K562 (cell line): ENCODE data around the gene TBL2. TPM values are rescaled to one million over a fixed set of nuclear protein-coding genes. Genes with fewer than 3 reads are reported as not detected.

ENCODE experiments used
- ARID2 ChIP-seq: fragments of 450-650 bp; IDR thresholded peaks from 2 replicates; pipeline ENCODE4 v1.6.1; 2017; ENCODE audit warnings: antibody characterized with exemption, mild to moderate bottlenecking
- BRF1 ChIP-seq: IDR thresholded peaks from 3 replicates; pipeline ENCODE4 v1.6.1; 2011; ENCODE audit warnings: borderline replicate concordance, mild to moderate bottlenecking; ENCODE audit not compliant: insufficient read length; ENCODE audit errors: extremely low read depth
- ELK1 ChIP-seq: sonication (generic); formaldehyde crosslinking; IDR thresholded peaks from 2 replicates; pipeline ENCODE4 v1.8.1; 2022; ENCODE audit warnings: missing genetic modification reagents
- EP300 ChIP-seq: IDR thresholded peaks from 2 replicates; pipeline ENCODE4 v1.6.1; 2012; ENCODE audit warnings: low read length, improper control_type of control experiment
- FOXO4 ChIP-seq: fragments of 450-650 bp; formaldehyde crosslinking; IDR thresholded peaks from 2 replicates; pipeline ENCODE4 v1.4.0; 2020; ENCODE audit warnings: mild to moderate bottlenecking, moderate library complexity
- NFRKB ChIP-seq: fragments of 450-650 bp; IDR thresholded peaks from 2 replicates; pipeline ENCODE4 v1.6.1; 2016; ENCODE audit warnings: low read depth
- PHB2 ChIP-seq: fragments of 450-650 bp; IDR thresholded peaks from 2 replicates; pipeline ENCODE4 v1.6.1; 2017; ENCODE audit warnings: low read depth
- PPARD ChIP-seq: fragments of 250-450 bp; sonication (Bioruptor Pico); IDR thresholded peaks from 2 replicates; pipeline ENCODE4 v1.8.0; 2022; ENCODE audit warnings: inconsistent platforms, mild to moderate bottlenecking, moderate library complexity
- TAF7 ChIP-seq: fragments of 450-650 bp; IDR thresholded peaks from 2 replicates; pipeline ENCODE4 v1.6.1; 2016; ENCODE audit warnings: missing genetic modification characterization, missing compliant biosample characterization
- YBX1 ChIP-seq: fragments of 450-650 bp; IDR thresholded peaks from 2 replicates; pipeline ENCODE4 v1.7.1; 2016; ENCODE audit warnings: mild to moderate bottlenecking
- ZFPM2 ChIP-seq: fragments of 250-450 bp; sonication (Bioruptor Pico); IDR thresholded peaks from 2 replicates; pipeline ENCODE4 v1.5.1; 2022; ENCODE audit warnings: mild to moderate bottlenecking
- ZNF253 ChIP-seq: fragments of 250-450 bp; sonication (Bioruptor Pico); conservative IDR thresholded peaks from 2 replicates; pipeline ENCODE4 v1.6.1; 2021; ENCODE audit warnings: mild to moderate bottlenecking
- ZNF436 ChIP-seq: fragments of 250-450, 450-650 bp; sonication (Bioruptor Pico); formaldehyde crosslinking; IDR thresholded peaks from 2 replicates; pipeline ENCODE4 v1.7.0; 2020; ENCODE audit warnings: mild to moderate bottlenecking
- polyA plus RNA-seq, 8 experiments: library from polyadenylated mRNA; depleted of rRNA in 4 of 8; stranded (reverse) in 5 of 8; unstranded in 3 of 8; fragments of >200 nt; fragmentation: Nextera tagmentation in 2 of 8; fragmentation: Illumina TruSeq in 1 of 8; extraction: Ambion mirVana in 2 of 8; extraction: Trizol in 1 of 8; gene quantifications; 2 replicates each; pipeline versions ENCODE4 v1.2.1 to v1.2.3, GENCODE V29; 2011 to 2014; ENCODE audit warnings: inconsistent platforms in 1 of 8, missing spikeins in 1 of 8
- total RNA-seq, 7 experiments: library from RNA; depleted of rRNA in 6 of 7; stranded (reverse); fragments of >200 nt in 6 of 7; fragmentation: Illumina TruSeq in 2 of 7; extraction: Trizol in 2 of 7; gene quantifications; 2 replicates each; pipeline versions ENCODE4 v1.2.1 to v1.2.3, GENCODE V29; 2011 to 2021; ENCODE audit warnings: low replicate concordance in 1 of 7
- TF ChIP-seq, protein P1 (sequence below): sonication (generic); formaldehyde crosslinking; IDR thresholded peaks from 2 replicates; pipeline ENCODE4 v1.8.0; 2022; ENCODE audit warnings: missing genetic modification reagents, mild to moderate bottlenecking, borderline replicate concordance
- TF ChIP-seq, protein P2 (sequence below): fragments of 250-450 bp; sonication (Bioruptor Pico); IDR thresholded peaks from 2 replicates; pipeline ENCODE4 v1.4.0; 2020; ENCODE audit warnings: borderline replicate concordance
- TF ChIP-seq, protein P3 (sequence below): IDR thresholded peaks from 2 replicates; pipeline ENCODE4 v1.6.1; 2012; ENCODE audit warnings: low read depth, low read length, improper control_type of control experiment, borderline replicate concordance

TBL2 gene
- total and polyA plus RNA-seq, 9 of the 15 experiments (the other 6 are each of a cell fraction or from before 2014, with no cell fraction given), result 2.5 to 123 (median 49.2) TPM

- TF ChIP-seq ELK1 (CRISPR knock-in tag) (no peak), ZNF436 (CRISPR knock-in tag) (no peak), ARID2 (no peak), YBX1 (no peak), NFRKB (no peak), ZFPM2 (no peak), PHB2 (no peak), PPARD (CRISPR knock-in tag) (no peak), BRF1 (no peak), ZNF253 (CRISPR knock-in tag) (no peak), TAF7 (no peak), EP300 (no peak), FOXO4 (no peak)
- TF ChIP-seq, protein P1, sequence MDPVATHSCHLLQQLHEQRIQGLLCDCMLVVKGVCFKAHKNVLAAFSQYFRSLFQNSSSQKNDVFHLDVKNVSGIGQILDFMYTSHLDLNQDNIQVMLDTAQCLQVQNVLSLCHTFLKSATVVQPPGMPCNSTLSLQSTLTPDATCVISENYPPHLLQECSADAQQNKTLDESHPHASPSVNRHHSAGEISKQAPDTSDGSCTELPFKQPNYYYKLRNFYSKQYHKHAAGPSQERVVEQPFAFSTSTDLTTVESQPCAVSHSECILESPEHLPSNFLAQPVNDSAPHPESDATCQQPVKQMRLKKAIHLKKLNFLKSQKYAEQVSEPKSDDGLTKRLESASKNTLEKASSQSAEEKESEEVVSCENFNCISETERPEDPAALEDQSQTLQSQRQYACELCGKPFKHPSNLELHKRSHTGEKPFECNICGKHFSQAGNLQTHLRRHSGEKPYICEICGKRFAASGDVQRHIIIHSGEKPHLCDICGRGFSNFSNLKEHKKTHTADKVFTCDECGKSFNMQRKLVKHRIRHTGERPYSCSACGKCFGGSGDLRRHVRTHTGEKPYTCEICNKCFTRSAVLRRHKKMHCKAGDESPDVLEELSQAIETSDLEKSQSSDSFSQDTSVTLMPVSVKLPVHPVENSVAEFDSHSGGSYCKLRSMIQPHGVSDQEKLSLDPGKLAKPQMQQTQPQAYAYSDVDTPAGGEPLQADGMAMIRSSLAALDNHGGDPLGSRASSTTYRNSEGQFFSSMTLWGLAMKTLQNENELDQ (CRISPR knock-in tag), result no peak
- TF ChIP-seq, protein P2, sequence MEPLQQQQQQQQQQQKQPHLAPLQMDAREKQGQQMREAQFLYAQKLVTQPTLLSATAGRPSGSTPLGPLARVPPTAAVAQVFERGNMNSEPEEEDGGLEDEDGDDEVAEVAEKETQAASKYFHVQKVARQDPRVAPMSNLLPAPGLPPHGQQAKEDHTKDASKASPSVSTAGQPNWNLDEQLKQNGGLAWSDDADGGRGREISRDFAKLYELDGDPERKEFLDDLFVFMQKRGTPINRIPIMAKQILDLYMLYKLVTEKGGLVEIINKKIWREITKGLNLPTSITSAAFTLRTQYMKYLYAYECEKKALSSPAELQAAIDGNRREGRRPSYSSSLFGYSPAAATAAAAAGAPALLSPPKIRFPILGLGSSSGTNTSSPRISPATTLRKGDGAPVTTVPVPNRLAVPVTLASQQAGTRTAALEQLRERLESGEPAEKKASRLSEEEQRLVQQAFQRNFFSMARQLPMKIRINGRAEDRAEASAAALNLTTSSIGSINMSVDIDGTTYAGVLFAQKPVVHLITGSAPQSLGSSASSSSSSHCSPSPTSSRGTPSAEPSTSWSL, result no peak
- TF ChIP-seq, protein P3, sequence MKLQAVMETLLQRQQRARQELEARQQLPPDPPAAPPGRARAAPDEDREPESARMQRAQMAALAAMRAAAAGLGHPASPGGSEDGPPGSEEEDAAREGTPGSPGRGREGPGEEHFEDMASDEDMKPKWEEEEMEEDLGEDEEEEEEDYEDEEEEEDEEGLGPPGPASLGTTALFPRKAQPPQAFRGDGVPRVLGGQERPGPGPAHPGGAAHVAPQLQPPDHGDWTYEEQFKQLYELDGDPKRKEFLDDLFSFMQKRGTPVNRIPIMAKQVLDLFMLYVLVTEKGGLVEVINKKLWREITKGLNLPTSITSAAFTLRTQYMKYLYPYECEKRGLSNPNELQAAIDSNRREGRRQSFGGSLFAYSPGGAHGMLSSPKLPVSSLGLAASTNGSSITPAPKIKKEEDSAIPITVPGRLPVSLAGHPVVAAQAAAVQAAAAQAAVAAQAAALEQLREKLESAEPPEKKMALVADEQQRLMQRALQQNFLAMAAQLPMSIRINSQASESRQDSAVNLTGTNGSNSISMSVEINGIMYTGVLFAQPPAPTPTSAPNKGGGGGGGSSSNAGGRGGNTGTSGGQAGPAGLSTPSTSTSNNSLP, result no peak
These were observed 44.8 kb upstream of the TBL2 start (continued) for GRCh38 chr7:73622909-73623797.
